Activated effector memory CD4-positive, alpha-beta T cell treated with Interleukin-2 at 50 U/mL for 16 hours (primary cell): ENCODE results near the gene PRDM11.
"Not testable (repeated sequence)": the region's sequence is repeated elsewhere in the genome, so short reads cannot be mapped to it uniquely, and the experiment has no call there.

Source experiments
- DNase-seq: peaks from one replicate; pipeline ENCODE4 v3.0.0-alpha.2; 2020

Gene PRDM11

GRCh38 chr11:45238724-45239123 lies 92.3 kb downstream of the PRDM11 start:
- no peak for DNase-seq

GRCh38 chr11:45239733-45240132 lies 93.3 kb downstream of the PRDM11 start:
- DNase-seq: no peak

DNA sequence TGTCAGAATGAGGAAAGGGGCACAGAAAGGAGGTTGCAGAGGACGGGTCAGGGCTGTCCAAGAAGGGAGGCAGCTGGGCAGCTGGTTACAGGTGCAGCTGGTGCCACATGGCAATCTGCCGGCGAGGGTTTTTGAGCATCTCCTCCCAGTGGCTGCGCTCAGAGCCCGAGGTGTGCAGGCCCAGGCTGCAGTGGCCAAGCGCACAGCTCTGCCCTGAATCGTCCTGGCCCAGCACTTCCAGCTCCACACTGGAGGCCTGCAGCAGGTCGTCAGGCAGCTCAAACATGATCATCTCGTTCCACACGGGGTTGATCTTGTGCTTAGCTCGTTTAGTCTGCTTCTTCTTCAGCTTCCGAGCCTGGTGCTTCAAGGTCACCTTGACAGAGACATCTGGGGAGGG lies 97.5 kb downstream of the PRDM11 start:
- no peak for DNase-seq

- DNase-seq: no peak
Observed at GRCh38 chr11:45245218-45246045, 99.0 kb downstream of the PRDM11 start.

GRCh38 chr11:45246241-45246640 lies 99.8 kb downstream of the PRDM11 start:
- no peak for DNase-seq

GRCh38 chr11:45247433-45247832 lies 101.0 kb downstream of the PRDM11 start:
- no peak for DNase-seq

DNA sequence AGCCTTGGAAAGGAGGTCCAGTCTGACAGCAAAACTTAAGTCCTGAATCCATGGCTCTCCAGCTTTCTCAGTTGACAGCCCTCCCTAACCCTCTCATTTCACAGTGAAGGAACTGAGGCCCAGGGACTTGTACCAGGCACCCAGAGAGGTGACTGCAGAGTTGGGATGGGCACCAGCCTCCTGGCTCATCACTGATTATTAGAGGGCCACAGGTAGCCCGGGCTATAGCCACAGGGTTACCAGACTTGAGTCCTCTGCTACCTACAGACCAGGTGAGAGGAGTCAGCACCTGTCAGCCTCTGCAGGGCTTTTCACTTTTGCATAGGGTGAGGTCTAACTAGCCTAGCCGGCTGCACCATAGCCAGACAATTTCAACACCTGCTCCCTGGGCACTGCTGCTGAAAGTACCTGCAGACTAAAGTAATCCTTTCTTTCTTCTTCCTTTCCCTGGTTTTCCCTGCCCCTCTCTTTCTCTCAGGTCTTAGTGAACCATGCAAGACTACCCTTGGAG lies 102.1 kb downstream of the PRDM11 start:
- DNase-seq: no peak

DNA sequence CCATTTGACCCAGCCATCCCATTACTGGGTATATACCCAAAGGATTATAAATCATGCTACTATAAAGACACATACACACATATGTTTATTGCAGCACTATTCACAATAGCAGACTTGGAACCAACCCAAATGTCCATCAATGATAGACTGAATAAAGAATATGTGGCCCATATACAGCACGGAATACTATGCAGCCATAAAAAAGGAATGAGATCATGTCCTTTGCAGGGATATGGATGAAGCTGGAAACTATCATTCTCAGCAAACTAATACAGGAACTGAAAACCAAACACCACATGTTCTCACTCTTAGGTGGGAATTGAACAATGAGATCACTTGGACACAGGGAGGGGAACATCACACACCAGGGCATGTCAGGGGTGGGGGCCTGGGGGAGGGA lies 102.9 kb downstream of the PRDM11 start:
- DNase-seq: not testable (repeated sequence)

DNA sequence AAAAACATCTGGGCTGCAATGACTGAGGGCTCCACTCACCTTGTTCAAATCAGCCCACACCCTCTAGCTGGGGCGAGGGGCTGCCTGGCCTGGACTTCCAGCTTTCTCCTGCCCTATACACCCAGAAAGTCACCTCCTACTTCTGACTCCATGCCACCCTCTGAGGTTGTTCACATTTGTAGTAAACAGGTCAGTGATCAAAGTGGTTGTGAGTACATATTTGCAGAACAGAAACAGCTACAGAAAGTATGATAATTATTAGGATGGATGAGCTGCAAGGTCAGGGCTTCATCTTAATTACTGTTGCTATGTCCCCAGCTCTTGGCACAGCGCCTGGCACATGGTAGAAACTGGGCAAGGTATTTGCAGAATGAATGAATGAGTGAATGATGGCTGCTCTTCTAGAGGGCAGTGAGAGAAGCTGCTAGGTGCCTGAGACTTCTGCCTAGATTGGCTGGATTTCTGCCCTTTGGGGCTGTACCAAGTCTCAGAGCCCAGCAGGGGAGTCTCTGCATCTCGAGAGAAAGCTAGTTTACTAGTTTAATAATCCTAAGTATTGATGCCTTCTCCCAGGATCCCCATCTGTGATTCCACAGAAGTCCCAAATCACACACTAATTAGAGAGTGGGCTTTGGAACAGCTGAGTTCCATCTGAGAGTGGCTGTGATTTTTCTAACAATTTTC lies 103.7 kb downstream of the PRDM11 start:
- DNase-seq: no peak

DNA sequence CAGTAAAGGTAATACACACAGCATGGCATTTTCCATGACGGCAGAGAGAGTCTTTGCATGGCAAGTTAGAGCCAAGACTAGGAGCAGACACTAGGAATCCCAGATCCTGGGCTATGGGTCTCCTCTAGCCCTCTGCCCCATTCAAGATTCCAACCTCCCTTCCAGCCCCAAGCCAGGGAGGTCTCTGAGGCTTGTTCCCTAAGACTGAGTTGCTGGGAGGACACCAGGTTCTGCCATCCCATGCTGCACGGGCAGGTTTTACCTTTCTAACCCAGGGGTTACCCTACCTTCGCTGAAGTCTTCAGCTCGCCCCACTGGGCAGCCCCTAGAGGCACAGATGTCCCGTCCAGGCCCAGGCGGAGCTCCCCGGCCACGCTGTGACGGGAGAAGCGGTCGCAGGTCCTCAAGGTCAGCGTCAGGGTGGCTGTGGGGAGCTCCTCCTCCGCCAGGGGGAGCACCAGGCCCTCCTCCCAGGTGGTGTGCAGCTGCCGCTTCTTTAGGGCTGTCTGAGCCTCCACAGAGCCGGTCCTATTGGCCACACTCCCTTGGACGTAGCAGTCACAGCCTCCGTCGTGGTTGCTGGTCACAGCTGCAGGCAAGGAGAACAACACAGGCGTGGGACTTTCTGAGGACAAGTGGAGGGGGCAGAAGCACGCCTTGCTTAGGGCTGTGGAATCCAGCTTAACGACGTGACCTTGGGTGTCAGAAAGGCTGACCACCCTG lies 105.9 kb downstream of the PRDM11 start:
- DNase-seq: no peak

- no peak for DNase-seq
Observed at GRCh38 chr11:45252877-45253276, 106.4 kb downstream of the PRDM11 start.

DNA sequence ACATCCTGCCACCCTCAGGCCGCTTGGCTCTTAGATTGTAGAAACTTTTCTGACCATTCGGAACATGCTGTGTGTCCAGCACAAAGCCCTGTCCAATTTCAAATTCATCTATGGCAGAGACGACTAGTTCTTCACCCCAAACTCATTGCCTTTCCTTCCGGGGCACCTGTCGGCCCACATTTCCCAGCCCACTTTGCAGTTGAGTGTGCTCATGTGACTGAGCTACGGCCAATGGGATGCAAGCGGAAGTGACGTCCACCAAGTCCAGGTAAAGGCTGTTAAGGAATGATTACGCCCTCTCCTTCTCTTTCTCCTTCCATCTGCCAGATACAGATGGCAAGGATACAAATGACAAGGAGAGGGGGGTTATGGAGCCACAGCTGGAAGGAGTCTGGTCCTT lies 107.2 kb downstream of the PRDM11 start:
- no peak for DNase-seq

DNA sequence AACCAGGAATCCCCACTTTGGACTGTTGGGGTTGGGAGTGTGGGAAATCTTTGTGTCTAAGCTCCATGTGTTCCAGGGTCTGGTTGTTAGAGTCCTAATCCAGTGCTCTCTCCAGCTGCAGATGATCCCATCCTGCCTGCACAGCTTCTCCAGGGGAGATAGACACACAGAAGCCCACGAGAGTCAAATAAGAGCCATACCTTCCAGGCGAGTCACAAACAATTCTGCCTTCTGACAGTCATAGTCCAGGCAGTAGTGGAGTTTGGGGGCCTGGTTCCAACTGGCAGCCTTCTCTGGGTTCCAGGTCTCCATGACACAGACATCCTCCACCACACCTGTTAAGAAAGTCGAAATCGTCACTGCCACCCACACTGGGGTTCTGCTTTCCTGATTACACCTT lies 107.6 kb downstream of the PRDM11 start:
- no peak for DNase-seq

GRCh38 chr11:45258982-45259530 lies 112.6 kb downstream of the PRDM11 start:
- DNase-seq: no peak

DNA sequence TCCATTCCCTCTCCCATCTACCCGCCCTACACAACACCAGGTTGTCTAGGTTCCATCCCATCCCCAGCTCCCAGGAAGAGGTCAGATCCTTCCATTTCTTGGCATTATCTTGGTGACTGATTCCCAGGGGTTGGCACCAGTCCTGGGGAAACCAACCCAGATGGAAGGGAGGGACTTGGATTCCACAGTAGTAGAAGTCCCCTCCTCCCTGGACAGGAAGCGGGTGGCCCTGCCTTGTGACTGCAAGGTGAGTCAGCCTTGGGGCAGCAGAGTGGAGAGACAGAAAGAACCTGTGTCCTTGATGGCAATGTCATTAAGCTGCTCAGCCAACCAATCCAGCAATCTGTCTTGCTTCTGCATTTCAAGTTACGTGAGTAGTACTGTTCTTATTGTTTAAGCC lies 113.2 kb downstream of the PRDM11 start:
- DNase-seq: no peak

GRCh38 chr11:45260071-45260470 lies 113.6 kb downstream of the PRDM11 start:
- no peak for DNase-seq

DNA sequence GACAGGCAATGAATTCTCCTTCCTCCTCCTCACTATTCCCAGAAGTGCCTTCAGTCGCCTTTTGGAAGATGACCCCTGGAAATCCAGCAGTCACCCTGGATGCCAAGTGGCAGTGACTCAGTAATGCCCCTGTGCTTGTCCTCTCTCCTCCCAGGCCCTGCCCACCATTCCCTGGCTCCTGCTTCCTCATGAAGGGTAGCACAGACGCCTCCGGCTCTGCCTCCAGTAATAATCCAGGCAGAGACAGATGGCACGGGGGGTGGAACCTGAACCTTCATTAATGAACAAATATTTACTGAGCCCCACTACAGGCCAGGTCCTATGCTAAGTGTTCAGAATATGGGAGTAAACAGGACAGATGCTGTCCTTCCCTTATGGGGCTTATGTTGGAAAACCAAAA lies 116.5 kb downstream of the PRDM11 start:
- no peak for DNase-seq

DNA sequence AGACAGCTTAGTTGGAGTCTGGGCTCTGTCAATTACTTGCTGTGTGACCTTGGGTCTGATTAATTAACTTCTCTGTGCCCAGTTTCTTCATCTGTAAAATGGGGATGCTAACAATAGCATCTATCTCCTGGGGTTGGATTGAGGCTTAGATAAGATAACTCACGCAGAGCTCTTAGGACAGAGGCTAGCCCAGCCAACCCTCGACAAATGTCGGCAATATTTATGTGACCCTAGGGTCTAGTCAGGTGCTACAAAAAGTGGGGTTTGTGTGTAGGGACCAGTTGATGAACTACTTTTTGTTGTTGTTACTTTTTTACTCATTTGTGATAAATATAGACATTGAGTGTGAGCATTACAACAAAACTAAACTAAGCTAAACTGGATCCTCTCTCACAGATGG lies 117.3 kb downstream of the PRDM11 start:
- no peak for DNase-seq

- no peak for DNase-seq
Observed at GRCh38 chr11:45264839-45265515, 118.5 kb downstream of the PRDM11 start.

DNA sequence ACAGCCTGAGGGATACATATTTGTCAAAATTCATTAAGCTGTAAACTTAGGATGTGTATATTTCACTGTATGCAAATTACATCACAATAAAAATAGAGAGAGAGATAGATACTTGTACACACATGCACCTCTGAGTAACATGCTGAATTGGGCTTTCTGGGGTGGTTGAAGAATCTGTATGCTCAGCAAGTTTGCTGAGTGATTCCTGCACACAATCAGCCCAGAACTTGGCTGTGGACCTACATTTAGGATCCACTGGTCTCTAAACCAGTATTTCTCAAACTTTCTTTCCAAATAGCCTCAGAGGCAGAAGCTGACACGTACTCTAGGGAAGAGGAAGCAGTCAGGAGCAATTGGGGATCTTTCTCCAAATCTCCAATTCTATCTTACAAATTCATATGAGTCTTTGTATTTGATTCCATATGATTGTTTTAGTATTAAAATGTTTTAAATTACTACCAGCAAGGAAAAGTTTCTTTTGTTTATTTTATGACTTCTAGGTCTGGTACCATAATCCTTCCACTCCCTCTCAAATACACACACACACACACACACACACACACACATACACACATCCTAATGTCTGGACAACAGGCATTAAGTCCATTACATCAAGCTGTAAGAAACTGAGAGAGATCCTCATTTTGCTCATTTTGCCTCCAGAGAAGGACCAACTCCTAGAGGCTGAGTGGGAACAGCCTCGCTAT lies 119.7 kb downstream of the PRDM11 start:
- DNase-seq: no peak

DNA sequence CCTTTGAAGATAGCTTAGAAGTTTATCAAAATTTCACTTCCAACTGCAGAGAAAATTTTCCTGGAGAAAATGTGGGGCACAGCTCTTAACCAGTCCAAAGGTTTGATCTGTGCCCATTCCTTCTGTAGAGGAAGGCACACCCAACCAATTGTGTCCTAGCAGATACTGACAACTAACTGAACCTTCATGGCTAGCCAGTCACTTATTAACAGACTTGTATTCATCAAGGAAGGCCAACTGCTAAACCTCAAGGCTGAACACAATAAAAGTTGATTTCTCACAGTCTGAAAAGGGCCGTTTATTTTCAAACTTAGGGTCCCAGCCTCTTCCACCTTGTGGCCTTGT lies 120.2 kb downstream of the PRDM11 start:
- no peak for DNase-seq

DNA sequence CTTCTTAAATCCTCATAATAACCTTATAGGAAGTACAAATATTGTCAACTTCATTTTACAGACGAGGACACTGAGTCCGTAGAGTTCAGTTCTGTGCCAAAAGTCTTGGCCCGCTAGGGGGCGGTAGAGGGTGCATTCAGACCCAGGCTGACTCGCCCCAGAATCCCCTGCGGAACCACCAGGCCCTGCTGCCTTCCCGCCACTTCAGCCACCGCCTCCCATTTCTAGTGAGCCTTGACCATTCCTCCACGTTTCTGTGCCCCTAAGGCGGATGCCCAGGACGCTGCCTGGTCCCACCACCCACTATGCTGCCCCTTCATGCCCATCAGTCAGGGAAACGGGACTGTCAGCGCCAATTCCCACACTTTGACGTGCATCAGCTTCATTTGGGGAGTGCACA lies 120.6 kb downstream of the PRDM11 start:
- DNase-seq: no peak
